ENCODE results near the gene RBM10.
"Not testable (repeated sequence)": the region's sequence is repeated elsewhere in the genome, so short reads cannot be mapped to it uniquely, and the experiment has no call there.

The RBM10 gene

DNA sequence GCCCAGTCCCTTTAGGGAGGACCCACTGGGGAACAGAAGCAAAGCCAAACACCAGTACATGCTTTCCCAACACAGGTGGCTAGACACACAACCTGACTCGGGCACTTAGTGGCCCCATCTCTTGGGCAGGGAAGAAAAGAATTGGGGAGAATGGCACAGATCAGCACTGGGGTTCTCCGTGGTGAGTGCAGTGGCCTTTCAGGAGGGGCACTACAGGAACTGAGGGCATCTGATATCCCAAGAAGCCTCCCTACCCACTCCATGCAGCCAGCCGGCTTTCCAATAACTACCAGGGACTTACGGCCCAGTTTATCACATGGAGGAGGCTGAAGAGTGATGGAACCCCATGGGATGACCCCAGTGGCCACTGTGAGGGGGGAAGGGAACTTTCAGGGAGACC, 43.8 kb upstream of the RBM10 start:
- Histone ChIP-seq H3K9me3 (ENCODE audit: control insufficient read depth, insufficient read depth, low read length) (no peaks in the 10 kb centered on the region), H3K27ac (ENCODE audit: low read depth, low read length) (no peak overlapping the region)
- TF ChIP-seq EZH2phosphoT487 (IDR thresholded peaks at IDR 0.05; ENCODE audit: borderline replicate concordance, low read length): no peak
- TF ChIP-seq, protein P1, sequence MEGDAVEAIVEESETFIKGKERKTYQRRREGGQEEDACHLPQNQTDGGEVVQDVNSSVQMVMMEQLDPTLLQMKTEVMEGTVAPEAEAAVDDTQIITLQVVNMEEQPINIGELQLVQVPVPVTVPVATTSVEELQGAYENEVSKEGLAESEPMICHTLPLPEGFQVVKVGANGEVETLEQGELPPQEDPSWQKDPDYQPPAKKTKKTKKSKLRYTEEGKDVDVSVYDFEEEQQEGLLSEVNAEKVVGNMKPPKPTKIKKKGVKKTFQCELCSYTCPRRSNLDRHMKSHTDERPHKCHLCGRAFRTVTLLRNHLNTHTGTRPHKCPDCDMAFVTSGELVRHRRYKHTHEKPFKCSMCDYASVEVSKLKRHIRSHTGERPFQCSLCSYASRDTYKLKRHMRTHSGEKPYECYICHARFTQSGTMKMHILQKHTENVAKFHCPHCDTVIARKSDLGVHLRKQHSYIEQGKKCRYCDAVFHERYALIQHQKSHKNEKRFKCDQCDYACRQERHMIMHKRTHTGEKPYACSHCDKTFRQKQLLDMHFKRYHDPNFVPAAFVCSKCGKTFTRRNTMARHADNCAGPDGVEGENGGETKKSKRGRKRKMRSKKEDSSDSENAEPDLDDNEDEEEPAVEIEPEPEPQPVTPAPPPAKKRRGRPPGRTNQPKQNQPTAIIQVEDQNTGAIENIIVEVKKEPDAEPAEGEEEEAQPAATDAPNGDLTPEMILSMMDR (IDR thresholded peaks at IDR 0.05; ENCODE audit: low read depth, low read length, poor library complexity, severe bottlenecking): no peak

DNA sequence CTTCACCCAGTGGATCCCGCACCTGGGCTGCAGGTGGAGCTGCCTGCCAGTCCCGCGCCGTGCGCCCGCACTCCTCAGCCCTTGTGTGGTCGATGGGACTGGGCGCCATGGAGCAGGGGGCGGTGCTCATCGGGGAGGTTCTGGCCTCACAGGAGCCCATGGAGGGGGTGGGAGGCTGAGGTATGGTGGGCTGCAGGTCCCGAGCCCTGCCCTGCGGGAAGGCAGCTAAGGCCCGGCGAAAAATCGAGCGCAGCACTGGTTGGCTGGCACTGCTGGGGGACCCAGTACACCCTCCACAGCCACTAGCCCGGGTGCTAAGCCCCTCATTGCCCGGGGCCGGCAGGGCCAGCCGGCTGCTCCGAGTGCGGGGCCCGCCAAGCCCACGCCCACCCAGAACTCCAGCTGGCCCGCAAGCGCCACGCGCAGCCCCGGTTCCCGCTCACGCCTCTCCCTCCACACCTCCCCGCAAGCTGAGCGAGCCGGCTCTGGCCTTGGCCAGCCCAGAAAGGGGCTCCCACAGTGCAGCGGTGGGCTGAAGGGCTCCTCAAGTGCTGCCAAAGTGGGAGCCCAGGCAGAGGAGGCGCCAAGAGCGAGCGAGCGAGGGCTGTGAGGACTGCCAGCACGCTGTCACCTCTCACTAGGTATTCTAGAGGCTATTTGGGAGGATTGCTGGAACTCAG, 33.9 kb upstream of the RBM10 start:
- H3F3A ChIP-seq (ENCODE audit: control insufficient read depth, insufficient read depth); H3K27me3 ChIP-seq (ENCODE audit: control insufficient read depth, low read length); H3K4me2 ChIP-seq (ENCODE audit: low read length); H3K4me1 ChIP-seq (ENCODE audit: control insufficient read depth, low read length); H3K27ac ChIP-seq (ENCODE audit: low read depth, low read length); H3K9me2 ChIP-seq (replicated peaks; ENCODE audit: control insufficient read depth, low read length); H3K36me3 ChIP-seq (ENCODE audit: control insufficient read depth, low read length); H3K4me3 ChIP-seq (ENCODE audit: low read length); H3K9me3 ChIP-seq (ENCODE audit: control insufficient read depth, insufficient read depth, low read length); H3K79me2 ChIP-seq (ENCODE audit: control insufficient read depth, low read length); H4K20me1 ChIP-seq (ENCODE audit: control insufficient read depth, insufficient read depth, low read depth, low read length): not testable (repeated sequence)

More for the DNA sequence above, 43.8 kb upstream of the RBM10 start:
- H3K4me1 ChIP-seq (ENCODE audit: control insufficient read depth, low read length): no peaks in the 10 kb centered on the region
- no peaks in the 10 kb centered on the region for H3K79me2 ChIP-seq (ENCODE audit: control insufficient read depth, low read length)
- H3K4me2 ChIP-seq (ENCODE audit: low read length): no peak overlapping the region
- no peak overlapping the region for H3K4me3 ChIP-seq (ENCODE audit: low read length)
- no peaks in the 10 kb centered on the region for H4K20me1 ChIP-seq (ENCODE audit: control insufficient read depth, insufficient read depth, low read depth, low read length)
- no peaks in the 10 kb centered on the region for H3K27me3 ChIP-seq (ENCODE audit: control insufficient read depth, low read length)
- H3K36me3 ChIP-seq (ENCODE audit: control insufficient read depth, low read length): no peaks in the 10 kb centered on the region
- H3F3A ChIP-seq (ENCODE audit: control insufficient read depth, insufficient read depth): no peaks in the 10 kb centered on the region
- no peaks in the 10 kb centered on the region for H3K9me2 ChIP-seq (replicated peaks; ENCODE audit: control insufficient read depth, low read length)

DNA sequence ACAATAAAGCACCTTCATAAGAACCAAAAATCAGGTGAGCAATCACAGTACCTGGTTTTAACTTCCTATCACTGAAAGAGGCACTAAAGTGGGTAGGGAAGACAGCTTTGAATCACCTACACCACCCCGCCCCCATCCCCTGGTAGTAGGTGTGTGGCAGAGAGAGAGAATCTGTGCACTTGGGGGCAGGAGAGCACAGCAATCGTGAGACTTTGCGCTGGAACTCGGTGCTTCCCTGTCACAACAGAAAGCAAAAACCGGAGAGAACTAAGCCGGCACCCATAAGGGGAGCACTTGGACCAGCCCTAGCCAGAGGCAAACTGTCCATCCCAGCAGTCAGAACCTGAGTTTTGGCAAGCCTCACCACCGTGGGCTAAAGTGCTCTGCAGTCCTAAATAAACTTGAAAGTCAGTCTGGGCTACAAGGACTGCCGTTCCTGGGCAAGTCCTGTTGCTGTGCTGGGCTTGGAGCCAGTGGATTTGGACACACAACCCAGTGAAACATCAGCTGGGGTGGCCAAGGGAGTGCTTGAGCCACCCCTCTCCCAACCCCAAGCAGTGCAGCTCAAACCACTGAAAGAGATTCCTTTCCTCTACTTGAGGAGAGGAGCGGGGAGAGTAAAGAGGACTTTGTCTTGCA, 32.6 kb upstream of the RBM10 start:
- no peak for TF ChIP-seq EZH2phosphoT487 (IDR thresholded peaks at IDR 0.05; ENCODE audit: borderline replicate concordance, low read length)
- H3K4me1 ChIP-seq (ENCODE audit: control insufficient read depth, low read length): no peaks in the 10 kb centered on the region

DNA sequence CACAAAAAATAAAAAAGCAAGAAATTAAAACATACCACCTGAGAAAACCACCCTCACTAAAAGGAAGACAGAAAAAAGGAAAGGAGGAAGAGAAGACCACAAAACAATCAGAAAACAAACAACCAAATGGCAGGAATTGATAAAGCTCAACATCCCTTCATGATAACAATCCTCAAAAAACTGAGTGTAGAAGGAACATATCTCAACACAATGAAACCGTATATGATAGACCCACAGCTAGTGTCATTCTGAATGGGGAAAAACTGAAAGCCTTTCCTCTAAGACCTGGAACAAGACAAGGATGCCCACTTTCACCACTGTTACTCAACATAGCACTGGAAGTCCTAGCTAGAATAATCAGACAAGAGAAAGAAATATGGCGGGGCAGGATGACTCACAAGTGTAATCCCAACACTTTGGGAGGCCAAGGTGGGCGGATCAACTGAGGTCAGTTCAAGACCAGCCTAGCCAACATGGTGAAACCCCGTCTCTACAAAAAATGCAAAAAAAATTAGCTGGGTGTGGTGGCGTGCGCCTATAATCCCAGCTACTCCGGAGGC, 28.4 kb upstream of the RBM10 start:
- H3K4me2 ChIP-seq (ENCODE audit: low read length); H3K4me1 ChIP-seq (ENCODE audit: control insufficient read depth, low read length); H3K9me3 ChIP-seq (ENCODE audit: control insufficient read depth, insufficient read depth, low read length); H3K27ac ChIP-seq (ENCODE audit: low read depth, low read length); H3K27me3 ChIP-seq (ENCODE audit: control insufficient read depth, low read length); H3K4me3 ChIP-seq (ENCODE audit: low read length); H3K36me3 ChIP-seq (ENCODE audit: control insufficient read depth, low read length); H3K9me2 ChIP-seq (replicated peaks; ENCODE audit: control insufficient read depth, low read length); H3K79me2 ChIP-seq (ENCODE audit: control insufficient read depth, low read length); H4K20me1 ChIP-seq (ENCODE audit: control insufficient read depth, insufficient read depth, low read depth, low read length); H3F3A ChIP-seq (ENCODE audit: control insufficient read depth, insufficient read depth): not testable (repeated sequence)

More for the DNA sequence above, 32.6 kb upstream of the RBM10 start:
- Histone ChIP-seq H4K20me1 (ENCODE audit: control insufficient read depth, insufficient read depth, low read depth, low read length) (no peaks in the 10 kb centered on the region), H3K79me2 (ENCODE audit: control insufficient read depth, low read length) (no peaks in the 10 kb centered on the region), H3K4me2 (ENCODE audit: low read length) (no peak overlapping the region), H3K27ac (ENCODE audit: low read depth, low read length) (no peak overlapping the region), H3K36me3 (ENCODE audit: control insufficient read depth, low read length) (no peaks in the 10 kb centered on the region), H3K9me2 (replicated peaks; ENCODE audit: control insufficient read depth, low read length) (no peaks in the 10 kb centered on the region), H3K9me3 (ENCODE audit: control insufficient read depth, insufficient read depth, low read length) (no peaks in the 10 kb centered on the region), H3K4me3 (ENCODE audit: low read length) (no peak overlapping the region), H3K27me3 (ENCODE audit: control insufficient read depth, low read length) (no peaks in the 10 kb centered on the region), H3F3A (ENCODE audit: control insufficient read depth, insufficient read depth) (no peaks in the 10 kb centered on the region)

DNA sequence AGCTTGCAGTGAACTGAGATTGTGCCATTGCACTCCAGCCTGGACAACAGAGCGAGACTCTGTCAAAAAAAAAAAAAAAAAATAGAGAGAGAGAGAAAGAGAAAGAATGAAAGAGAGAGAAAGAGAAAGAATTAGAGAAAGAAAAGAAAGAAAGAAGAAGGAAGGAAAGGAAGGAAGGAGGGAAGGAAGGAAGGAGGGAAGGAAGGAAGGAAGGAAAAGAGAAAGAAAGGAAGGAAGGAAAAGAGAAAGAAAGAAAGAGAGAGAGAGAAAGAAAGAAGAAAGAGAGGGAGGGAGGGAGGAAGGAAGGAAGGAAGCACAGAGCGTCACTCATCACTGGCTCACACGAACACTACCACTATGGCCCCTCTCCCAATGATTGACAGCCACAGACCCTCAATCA, 20.6 kb upstream of the RBM10 start:
- not testable (repeated sequence) for H4K20me1 ChIP-seq (ENCODE audit: control insufficient read depth, insufficient read depth, low read depth, low read length); H3K4me3 ChIP-seq (ENCODE audit: low read length); H3K79me2 ChIP-seq (ENCODE audit: control insufficient read depth, low read length); H3K4me1 ChIP-seq (ENCODE audit: control insufficient read depth, low read length); H3F3A ChIP-seq (ENCODE audit: control insufficient read depth, insufficient read depth); H3K27ac ChIP-seq (ENCODE audit: low read depth, low read length); H3K9me3 ChIP-seq (ENCODE audit: control insufficient read depth, insufficient read depth, low read length); H3K9me2 ChIP-seq (replicated peaks; ENCODE audit: control insufficient read depth, low read length); H3K27me3 ChIP-seq (ENCODE audit: control insufficient read depth, low read length); H3K4me2 ChIP-seq (ENCODE audit: low read length); H3K36me3 ChIP-seq (ENCODE audit: control insufficient read depth, low read length)
